ENCODE data around the gene PLEKHM3.

PLEKHM3 gene

DNA sequence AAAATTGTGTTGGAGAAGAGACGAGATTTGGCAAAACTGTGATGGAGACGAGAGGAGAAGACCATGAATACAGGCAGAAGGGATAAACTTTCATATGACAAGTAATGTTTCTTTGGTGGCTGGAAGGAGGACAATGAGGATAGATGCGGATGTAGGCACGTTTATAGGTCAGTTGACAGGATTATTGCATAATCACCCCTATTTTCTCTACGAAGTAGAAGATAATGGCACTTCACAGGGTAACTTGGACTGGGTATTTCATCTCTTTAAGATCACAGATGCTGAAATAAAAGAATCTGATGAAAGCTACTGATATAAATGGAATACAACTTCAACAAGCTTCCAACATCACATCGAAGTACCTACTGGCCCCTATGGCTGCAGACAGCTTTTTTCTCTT, 81.0 kb downstream of the PLEKHM3 start:
- DNase-seq: no peak

DNA sequence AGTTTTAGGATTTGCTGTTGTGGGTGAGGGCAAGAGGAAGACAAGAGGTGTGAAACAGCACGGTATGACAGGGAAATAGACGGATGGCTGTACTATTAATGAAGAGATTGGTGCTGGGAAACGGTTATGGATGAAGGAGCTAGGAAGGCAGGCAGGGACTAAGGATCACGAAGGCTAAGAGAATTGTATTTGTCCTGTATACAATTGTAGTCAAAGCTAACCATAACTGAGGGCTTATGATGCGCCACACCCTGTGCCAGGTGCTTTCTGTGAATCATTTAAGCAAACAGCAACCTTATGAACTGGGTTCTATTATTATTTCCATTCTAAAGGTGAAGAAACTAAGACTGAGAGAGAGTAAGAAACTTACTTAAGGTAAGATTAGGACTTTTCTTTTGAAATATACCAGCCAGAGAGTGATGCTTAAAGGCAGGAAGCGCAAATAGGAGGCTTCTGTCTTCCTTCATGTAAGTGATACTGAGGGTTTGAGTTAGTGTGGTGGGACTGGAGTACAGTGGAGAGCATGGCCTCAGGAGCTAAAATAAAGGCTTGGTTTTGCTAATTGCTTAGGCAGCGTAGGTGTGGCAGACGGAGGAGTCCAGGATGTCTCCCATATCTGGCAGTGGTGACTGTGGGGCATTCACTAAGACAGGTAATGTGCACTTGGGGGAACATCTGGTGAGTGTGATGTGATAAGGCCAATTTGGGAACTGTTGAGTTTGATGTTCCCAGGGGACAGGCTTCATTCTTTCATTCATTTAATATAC, 85.8 kb downstream of the PLEKHM3 start:
- DNase-seq: peak; percentile 9

- no peak for DNase-seq
These were observed 86.4 kb downstream of the PLEKHM3 start for GRCh38 chr2:207938886-207939285.

- no peak for DNase-seq
These were observed 86.9 kb downstream of the PLEKHM3 start for GRCh38 chr2:207938415-207938814.

GRCh38 chr2:207937823-207938222, 87.5 kb downstream of the PLEKHM3 start:
- DNase-seq: no peak

- no peak for DNase-seq
These were observed 88.1 kb downstream of the PLEKHM3 start for GRCh38 chr2:207937253-207937652.

- no peak for DNase-seq
These were observed 88.9 kb downstream of the PLEKHM3 start for GRCh38 chr2:207936380-207936779.

DNA sequence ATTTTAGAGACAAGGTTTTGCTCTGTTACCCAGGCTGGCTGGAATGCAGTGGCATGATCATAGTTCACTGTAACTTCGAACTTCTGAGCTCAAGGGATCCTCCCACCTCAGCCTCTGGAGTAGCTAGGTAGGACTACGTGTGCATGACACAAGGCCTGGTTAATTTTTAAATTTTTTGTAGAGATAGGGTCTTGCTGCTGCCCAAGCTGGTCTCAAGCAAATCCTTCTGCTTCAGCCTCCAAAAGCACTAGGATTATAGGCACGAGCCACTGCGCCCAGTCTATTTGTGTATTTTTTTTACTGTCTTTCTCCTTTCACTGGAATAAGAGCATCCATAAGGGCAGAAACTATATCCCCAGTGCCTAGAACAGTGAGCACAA, 89.3 kb downstream of the PLEKHM3 start:
- no peak for DNase-seq

GRCh38 chr2:207935121-207935990, 90.0 kb downstream of the PLEKHM3 start:
- DNase-seq: no peak

GRCh38 chr2:207934720-207935119, 90.6 kb downstream of the PLEKHM3 start:
- DNase-seq: no peak

- no peak for DNase-seq
These were observed 91.8 kb downstream of the PLEKHM3 start for GRCh38 chr2:207933396-207934065.

- DNase-seq: no peak
These were observed 93.2 kb downstream of the PLEKHM3 start for GRCh38 chr2:207932106-207932505.

DNA sequence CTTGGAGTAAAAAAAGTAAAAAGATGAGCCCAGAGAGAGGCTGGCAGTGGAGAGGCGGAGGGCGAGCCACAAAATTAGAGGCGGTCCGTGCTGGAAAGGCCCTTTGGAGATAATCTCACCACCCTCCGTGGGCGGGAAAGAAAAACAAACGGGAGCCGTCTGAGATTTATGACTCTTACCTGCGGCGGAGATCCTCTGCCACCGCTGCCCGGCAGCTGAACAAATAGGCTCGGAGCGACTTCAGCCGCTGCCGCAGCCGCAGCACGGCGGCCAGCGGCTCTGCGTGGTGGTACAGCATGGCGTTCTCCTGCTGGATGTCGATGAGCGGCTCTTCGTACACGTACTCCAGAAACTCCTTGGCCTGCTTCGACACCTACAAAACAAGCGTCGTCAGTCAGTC, 94.6 kb downstream of the PLEKHM3 start:
- peak; percentile 89 for DNase-seq

- no peak for DNase-seq
These were observed 95.4 kb downstream of the PLEKHM3 start for GRCh38 chr2:207929923-207930322.

GRCh38 chr2:207928079-207928478, 97.2 kb downstream of the PLEKHM3 start:
- DNase-seq: no peak

DNA sequence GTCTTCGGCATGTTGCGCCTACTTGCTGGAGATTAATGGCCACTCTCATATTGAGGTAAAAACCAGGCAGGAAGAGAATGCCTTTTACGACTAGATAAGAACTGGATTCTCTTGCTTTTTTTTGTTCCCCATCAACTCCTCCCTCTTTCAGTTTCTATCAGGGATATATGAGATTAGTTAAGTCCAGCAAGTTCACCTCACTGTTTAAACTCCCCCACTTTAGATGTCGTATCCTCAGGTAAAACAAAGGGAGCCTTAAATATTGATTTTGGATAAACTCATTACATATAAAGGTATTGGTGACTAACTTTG, 98.4 kb downstream of the PLEKHM3 start:
- no peak for DNase-seq

- no peak for DNase-seq
These were observed 99.0 kb downstream of the PLEKHM3 start for GRCh38 chr2:207926133-207926988.

- DNase-seq: no peak
These were observed 99.7 kb downstream of the PLEKHM3 start for GRCh38 chr2:207925601-207926000.

DNA sequence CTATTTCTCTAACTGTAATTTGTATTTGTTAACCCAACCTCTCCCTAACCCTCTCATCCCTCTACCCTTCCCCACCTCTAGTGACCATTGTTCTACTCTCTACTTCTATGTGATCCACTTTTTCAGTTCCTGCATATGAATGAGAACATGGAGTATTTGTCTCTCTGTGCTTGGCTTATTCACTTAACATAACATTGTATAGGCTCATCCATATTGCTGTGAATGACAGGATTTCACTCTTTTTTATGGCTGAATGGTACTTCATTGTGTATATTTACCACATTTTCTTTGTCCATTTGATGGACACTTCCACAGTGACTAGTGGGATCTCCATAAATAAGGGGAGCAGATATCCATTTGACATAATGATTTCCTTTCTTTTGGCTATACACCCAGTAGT, 103.7 kb downstream of the PLEKHM3 start:
- no peak for DNase-seq

DNA sequence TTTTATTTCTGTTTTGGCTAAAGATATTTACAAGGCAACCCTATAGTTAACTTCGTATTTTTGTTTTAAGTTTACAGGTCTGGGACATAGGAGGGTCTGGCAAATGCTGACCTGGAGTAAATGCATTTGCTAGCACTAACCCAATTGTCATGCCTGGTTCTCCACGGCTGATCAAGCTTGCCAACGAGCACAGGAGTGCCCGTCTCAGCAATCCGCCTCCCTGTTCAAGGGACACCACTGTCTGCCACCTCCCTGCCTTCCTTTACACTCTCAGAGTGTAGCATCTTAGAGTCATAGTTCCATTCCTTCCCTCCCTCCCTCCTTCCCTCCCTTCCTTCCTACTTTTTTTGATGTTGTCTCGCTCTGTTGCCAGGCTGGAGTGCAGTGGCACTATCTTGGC, 104.6 kb downstream of the PLEKHM3 start:
- DNase-seq: no peak

DNA sequence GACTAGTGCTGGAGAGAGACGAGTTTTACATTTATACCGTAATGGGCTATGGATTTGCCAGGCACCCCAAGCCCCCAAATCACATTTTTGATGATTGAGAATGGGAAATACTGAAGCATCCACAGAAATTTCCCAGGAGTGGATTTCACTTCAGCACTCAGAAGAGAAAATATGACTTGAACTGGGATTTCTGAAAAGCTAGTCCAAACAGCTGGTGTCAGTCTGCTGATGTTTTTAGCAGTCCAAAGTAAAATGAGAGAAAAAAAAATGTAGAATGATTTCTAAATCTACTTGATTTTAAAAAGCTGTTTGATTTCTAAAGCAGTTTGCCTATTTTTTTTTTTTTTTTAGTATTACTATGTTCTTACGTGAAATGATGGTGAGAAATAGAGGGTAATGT, 105.0 kb downstream of the PLEKHM3 start:
- no peak for DNase-seq

GRCh38 chr2:207919164-207919919, 106.0 kb downstream of the PLEKHM3 start:
- no peak for DNase-seq
